Activated CD8-positive, alpha-beta memory T cell treated with anti-CD3 and anti-CD28 coated beads for 1 hour (primary cell): ENCODE data around the gene RPL36.
A peak's percentile ranks its signal among the peaks of the same experiment; 100 is the strongest.
"Not testable (repeated sequence)": the region's sequence is repeated elsewhere in the genome, so short reads cannot be mapped to it uniquely, and the experiment has no call there.

Source experiments
- DNase-seq, 2 donors: peaks; one replicate each; pipeline ENCODE4 v3.0.0-alpha.2; 2020; ENCODE audit warnings: low read depth in 1 of 2; ENCODE audit errors: extremely low read depth in 1 of 2

RPL36 gene

GRCh38 chr19:5703819-5704818 is 14.0 kb downstream of the RPL36 start:
- no peak for DNase-seq

DNA sequence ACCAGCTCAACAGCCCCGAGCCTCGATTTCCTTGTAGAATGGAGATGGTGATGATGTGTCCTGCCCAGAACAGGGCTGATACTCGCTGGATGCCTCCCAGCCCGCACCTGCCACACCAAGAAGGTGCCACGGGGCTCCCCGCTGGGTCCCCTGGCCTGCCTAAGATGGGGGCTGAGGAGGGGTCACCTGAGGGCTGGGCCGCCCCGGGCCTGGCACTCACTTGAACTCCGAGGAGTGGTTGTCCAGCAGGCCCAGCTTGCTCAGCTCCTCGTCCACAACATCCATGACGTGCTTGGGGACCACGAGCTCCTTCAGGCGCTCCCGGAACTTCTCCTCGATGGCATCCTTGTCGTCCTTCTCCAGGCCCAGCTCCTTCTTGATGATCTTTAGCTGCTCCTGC is 15.5 kb downstream of the RPL36 start:
- DNase-seq = no peak

GRCh38 chr19:5706876-5707573 is 16.9 kb downstream of the RPL36 start:
- DNase-seq = no peak

DNA sequence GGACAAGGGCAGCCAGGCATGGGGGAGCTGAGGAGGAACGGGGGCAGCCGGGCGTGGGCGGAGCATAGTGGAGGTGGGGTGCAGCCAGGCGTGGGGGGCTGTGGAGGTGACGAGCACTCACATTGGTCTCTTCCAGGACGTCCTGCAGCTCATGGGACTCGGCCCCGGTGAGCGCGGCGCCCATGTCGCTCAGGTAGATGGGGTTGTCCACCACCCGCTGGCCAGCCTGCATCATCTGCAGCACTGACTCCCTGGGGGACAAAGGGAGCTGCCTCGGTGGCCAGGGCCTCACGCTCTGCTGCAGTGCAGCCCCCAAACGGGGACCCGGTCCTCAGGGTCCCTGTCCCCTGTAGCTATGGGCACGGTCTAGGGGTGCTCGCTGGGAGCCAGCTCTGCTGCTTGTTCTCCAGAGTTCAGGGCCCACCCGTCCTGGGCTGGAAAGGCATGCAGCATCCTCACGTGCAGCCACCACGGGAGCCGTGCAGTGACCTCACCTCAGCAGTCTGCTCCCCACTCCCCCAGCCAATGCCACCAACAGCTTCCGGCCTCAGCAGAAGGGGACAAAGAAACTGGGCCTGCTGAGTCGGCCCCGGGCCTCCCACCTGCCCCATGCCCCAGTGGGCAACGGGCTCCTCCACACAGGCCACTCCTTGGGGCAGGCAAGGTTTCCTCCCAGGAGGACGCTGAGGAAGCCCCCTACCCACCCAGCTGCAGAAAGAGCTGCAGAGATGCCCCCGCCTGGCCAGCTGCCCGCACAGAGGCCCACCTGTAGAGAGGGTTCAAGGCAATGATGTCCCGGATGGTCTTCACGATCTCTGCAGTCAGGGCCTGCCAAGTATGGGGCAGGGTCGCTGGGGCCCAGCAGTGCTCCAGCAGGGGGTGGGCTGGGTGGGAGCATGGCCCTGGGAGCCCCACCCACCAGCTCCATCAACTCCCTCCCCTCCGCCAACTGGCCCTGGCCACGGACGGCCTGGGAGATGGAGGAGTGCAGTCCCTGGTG is 17.8 kb downstream of the RPL36 start:
- DNase-seq = no peak

- no peak for DNase-seq
Observed at GRCh38 chr19:5711025-5711424, 20.9 kb downstream of the RPL36 start.

GRCh38 chr19:5711713-5712161 is 21.6 kb downstream of the RPL36 start:
- DNase-seq = no peak

- no peak for DNase-seq
Observed at GRCh38 chr19:5713228-5713627, 23.1 kb downstream of the RPL36 start.

- no peak for DNase-seq
Observed at GRCh38 chr19:5714816-5715215, 24.7 kb downstream of the RPL36 start.

- no peak for DNase-seq
Observed at GRCh38 chr19:5717215-5717935, 27.3 kb downstream of the RPL36 start.

- DNase-seq = no peak
Observed at GRCh38 chr19:5718037-5718578, 28.0 kb downstream of the RPL36 start.

DNA sequence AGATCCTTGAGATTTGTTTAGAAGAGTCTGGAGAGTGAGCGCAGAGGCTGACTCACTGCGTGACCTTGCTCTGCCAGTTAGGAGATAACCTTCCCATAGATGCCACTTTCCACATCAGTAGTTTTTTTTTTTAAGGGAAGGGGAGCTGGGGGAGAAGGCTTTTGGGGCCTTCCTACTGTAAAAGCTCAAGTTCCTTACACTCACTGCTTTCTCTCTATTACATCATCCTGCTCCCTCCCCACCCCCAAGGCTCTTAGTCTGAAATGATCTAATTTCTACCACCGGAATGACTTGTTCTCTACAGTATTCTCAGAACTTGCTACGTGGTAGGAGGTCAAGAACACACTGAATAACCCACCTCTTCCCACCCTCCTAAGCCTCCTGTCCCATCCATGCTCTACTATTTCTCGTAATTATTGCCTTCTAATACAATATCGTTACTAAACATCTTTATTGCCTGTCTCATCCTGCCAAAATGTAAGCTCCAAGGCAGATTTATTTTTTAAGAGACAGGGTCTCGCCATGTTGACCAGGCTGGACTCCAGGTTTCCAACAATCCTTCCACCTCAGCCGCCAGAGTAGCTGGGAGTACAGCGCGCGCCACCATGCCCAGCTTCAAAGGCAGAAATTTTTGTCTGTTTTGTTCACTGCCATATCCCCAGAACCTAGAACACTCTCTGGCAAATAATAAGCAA is 28.6 kb downstream of the RPL36 start:
- DNase-seq = no peak

- no peak for DNase-seq
Observed at GRCh38 chr19:5719274-5719960, 29.3 kb downstream of the RPL36 start.

- peak; percentile 96 to 97 for DNase-seq
Observed at GRCh38 chr19:5719961-5720790, 30.1 kb downstream of the RPL36 start, which contains the start of the genes CATSPERD and LONP1. CATSPERD (plus strand) TSS chr19:5720637; CDS start chr19:5720738, 101 bp downstream. LONP1 (minus strand) TSS chr19:5720146; CDS start chr19:5720132, 14 bp downstream.

GRCh38 chr19:5727453-5728050 is 37.5 kb downstream of the RPL36 start:
- no peak for DNase-seq

- not testable (repeated sequence) for DNase-seq
Observed at GRCh38 chr19:5733172-5733571, 43.1 kb downstream of the RPL36 start.

DNA sequence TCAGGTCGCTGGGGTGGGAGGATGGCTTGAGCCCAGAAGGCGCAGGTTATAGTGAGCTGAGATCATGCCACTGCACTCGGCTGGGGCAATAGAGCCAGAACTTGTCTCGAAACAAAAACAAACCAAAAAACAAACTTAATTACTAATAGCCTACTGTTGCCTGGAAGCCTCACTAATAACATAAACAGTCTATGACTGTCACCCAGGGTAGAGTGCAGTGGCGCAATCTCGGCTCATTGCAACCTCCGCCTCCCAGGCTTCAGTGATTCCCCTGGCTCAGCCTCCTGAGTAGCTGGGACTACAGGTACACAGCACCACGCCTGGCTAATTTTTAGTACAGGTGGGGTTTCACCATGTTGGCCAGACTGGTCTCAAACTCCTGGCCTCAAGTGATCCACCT is 48.3 kb downstream of the RPL36 start:
- DNase-seq = no peak
